HG03039 (cell line): ENCODE measurements around the gene HIPK2.
A peak's percentile ranks its signal among the peaks of the same experiment; 100 is the strongest.

Experiments
- ATAC-seq: cut with Tn5 transposase; IDR thresholded peaks from one replicate; pipeline ENCODE4 v1.9.1; 2021; ENCODE audit warnings: mild to moderate bottlenecking, moderate library complexity; ENCODE audit not compliant: unreplicated experiment

The HIPK2 gene

DNA sequence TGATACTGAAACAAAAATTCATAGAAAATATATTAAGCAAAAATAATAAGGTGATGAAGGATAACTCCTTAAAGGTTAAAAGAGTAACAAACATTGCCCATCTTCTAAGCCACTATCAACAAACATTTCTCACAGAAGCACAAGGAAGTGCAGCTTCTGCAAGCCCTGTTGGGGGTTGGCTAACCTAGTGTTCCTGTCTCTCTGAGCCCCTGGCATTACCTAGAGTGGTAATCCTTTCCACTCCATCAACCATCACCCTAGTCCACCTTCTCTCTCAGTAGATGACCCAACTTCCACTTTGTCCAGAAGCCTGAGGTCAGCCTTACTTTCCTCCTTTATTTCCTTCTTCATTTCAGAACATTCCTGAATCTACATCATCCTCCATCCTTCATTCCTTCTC is 59.7 kb downstream of the HIPK2 start:
- no peak for ATAC-seq

GRCh38 chr7:139716156-139716942 is 61.4 kb downstream of the HIPK2 start:
- ATAC-seq, result no peak

DNA sequence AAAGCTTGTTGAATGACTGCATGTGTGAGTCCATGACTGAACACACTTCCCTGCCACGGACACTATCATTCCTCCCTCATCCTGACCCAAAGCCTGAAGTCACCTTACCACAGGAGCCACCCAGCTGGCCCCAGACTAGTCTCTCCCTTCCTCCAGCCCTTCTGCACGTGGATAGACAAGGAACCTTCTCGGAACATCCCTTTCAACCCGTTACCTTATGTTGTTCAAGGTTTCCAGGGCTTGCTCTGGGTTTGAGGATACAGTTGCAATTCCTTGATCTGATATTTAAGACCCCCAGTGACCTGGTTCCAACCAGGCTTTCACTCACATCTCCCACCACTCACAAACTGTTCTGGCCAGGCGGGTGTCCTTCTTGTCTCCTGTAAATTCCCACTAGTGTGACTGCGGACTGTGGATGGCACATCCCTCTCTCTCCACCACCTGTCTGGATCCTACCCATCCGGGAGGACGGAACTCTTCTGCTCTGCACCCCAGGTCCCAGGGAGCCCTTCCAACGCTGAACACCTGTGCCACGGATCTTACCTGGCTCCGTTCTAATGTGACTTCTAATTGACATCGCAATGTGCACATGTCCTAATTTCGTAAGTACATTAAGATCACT is 62.5 kb downstream of the HIPK2 start:
- ATAC-seq, result no peak

- peak; percentile 90 for ATAC-seq
These were observed 63.5 kb downstream of the HIPK2 start for GRCh38 chr7:139714163-139714901.

DNA sequence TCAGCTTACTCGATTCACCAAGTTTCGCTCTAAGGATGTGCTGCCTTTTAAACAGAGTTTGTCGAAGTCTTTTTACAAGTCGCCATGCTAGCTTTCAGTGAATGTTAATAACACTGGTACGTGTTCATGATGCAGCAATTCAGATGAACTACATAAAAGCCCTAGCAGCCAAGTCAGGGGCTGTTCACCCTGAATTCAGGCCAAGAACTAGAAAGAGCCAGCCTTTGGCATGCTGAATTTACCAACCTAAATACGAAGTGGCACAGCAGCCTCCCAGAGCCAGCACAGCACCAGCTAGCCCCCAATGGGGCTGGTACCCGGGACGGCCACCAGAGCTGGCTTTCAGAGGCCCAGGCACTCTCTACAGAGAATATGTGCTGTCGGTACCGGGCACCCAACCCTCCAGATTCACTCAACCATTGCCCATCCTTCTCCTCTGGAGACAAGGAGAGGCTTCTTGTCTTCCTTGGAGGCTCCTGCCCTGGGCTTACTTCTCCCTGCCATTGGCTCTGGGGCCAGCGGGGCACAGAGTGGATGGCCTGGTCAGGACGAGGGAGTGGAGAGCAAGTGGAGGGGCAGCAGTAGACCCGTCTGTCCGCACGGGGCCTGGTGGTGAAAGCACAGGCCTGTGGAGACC is 64.2 kb downstream of the HIPK2 start:
- ATAC-seq, result no peak

DNA sequence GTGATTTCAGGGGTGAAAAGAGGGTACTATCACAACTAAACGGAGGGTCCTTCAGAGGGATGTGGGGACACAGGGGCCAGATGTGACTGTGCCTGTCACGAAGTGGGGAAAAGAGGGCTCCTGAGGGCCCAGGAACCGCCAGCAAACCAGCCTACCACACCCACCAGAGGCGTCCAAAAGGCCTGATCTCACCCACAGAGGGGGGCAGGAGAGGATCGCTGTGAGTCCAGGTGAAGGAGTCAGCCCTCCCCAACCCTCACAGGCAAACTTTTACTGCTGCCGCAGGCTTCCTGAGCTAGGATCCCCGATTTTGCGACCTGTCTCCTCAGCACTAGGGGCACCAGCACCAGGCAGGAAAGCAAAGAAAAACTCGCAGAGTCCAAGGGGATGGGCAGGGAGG is 64.7 kb downstream of the HIPK2 start:
- ATAC-seq, result no peak

GRCh38 chr7:139711991-139712743 is 65.6 kb downstream of the HIPK2 start:
- no peak for ATAC-seq

DNA sequence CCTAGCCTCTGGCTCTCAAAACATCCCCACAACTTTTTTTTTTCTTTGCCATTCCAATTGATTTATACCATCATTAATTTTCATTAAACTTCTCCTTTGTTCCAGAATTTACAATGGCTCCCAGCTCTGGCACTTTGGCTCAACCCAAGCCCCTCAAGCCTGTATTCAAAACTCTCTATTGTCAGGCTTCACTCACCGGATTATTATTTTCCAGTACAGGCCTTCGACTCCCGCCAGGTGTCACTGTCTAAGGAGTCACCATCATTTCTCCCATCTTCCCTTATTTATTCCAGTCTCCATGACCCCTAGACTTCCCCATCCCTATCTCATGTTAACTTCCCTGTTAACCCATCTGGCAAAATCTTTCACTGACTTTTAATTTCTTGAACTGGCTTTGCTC is 67.8 kb downstream of the HIPK2 start:
- no peak for ATAC-seq

GRCh38 chr7:139709485-139709884 is 68.3 kb downstream of the HIPK2 start:
- ATAC-seq, result no peak

- peak; percentile 56 for ATAC-seq
These were observed 69.3 kb downstream of the HIPK2 start for GRCh38 chr7:139708541-139708940.

DNA sequence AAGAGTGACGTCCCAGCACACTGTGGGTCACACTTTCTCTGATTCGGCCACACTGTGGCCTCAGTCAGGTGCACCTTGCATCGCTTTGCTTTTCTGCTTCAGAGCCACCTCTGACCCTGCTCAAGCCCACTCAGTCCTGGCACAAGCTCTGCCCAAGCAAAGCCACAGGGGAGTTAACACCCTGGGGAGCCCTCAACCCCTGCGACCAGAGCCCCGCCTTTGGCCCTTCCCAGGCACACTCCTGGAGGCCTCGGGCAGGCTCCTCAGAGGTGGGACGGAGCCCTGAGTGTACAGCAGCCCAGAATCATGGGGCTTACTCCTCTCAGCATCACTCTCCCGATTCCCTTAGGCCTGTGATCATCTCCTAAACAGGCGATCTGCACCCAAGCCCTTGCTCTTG is 71.0 kb downstream of the HIPK2 start:
- no peak for ATAC-seq

- ATAC-seq, result no peak
These were observed 73.4 kb downstream of the HIPK2 start for GRCh38 chr7:139704308-139704879.

GRCh38 chr7:139703487-139704307 is 74.1 kb downstream of the HIPK2 start:
- no peak for ATAC-seq

DNA sequence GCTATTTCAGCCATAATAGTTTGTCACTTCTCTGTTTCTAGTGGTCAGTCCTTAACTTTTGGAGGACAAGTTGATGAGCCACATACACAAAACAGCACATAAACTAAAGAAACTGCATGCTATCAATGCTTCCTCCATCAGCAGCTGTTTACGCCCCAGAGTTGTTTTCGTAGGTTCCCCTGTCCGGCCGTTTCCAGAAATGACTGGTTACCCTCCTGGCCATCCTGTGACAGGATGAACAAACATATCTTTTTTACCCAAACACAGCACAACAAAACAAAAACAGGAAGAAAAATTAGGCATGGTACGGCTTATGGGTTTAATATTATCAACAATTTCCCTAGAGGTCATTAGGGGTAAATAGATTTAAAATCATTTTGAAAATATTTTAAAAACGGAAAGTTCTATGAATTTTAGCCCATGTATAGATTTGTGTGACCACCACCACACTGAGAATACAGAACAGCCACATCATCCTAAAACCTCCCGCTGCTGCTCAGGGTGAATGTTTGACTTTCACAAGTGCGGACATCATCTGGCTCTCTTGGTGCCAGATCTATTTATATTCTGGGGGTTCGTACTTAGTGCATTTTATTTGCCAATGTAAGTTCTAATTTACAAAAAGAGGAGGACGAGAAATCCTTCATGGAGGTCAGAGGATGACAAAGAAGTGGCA is 74.8 kb downstream of the HIPK2 start:
- ATAC-seq, result peak; percentile 53

DNA sequence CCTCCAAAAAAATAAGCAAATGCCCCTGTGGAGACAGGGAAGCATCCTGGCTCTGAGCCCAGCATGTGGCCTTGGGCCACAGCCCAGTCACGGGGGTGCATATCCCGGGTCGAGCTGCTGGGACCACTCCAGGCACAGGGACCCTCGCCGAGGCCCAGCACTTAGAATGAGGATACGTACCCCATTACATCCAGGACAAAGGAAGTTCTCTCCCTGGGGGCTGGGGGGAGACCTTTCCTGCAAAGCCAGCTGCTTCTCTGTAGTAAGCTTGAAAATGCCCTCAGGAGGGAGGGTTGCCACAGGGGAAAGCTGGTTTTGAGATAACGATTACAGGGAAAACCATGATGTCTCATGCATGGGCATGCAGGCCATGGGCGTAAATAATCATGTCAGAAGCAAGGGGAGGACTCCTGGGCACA is 75.5 kb downstream of the HIPK2 start:
- no peak for ATAC-seq

- ATAC-seq, result no peak
These were observed 75.9 kb downstream of the HIPK2 start for GRCh38 chr7:139701908-139702307.

GRCh38 chr7:139700505-139701235 is 77.1 kb downstream of the HIPK2 start:
- no peak for ATAC-seq
